ENCODE results near the gene SACM1L. TPM values are rescaled to one million over a fixed set of nuclear protein-coding genes. Genes with fewer than 3 reads are reported as not detected.

Gene SACM1L
- total and polyA plus RNA-seq, 2 of the 13 experiments (the other 11 are each of a cell fraction or from before 2014, with no cell fraction given): 15.1 to 27.8 TPM

DNA sequence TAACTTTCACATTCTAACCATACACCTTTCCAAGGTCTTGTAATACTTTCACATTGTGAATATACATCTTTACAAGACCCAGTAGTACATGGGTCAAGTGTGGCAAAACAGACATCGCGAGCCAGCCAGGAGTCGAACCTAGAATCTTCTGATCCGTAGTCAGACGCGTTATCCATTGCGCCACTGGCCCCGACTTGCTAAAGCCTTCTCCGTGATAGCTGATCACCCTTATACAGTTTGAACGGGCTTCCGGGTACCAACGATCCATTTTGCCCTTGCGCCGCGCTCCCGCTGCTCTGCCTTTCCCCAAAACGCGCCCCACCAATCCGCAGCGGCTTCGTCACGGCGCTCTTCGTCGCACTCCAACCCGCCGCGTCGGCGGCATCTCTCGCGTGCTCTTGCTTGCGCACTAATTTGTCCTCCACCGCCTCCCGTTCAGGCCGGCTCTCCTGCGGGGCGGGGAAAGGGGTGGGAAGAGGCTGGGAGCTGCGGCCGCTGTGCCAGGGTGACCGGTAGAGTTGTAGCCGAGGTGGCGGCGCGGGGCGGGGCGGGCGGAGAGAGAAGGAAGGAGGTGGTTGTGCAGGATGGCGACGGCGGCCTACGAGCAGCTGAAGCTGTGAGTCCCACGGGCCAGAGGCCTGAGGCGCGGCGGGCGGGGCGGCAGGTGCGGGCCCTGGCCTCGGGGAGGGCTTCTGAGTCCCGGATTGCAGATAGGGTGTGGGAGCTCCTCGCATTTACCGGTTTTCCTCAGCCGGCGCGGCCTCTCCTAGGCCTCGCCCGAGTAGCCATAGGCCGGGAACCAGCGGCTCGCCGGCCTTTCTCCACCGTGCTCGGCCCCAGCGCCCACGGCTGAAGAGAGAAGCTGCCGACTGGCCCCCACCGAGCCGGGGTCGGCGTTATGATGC is at the start of gene SACM1L (continued):
- TF ChIP-seq, protein P1, sequence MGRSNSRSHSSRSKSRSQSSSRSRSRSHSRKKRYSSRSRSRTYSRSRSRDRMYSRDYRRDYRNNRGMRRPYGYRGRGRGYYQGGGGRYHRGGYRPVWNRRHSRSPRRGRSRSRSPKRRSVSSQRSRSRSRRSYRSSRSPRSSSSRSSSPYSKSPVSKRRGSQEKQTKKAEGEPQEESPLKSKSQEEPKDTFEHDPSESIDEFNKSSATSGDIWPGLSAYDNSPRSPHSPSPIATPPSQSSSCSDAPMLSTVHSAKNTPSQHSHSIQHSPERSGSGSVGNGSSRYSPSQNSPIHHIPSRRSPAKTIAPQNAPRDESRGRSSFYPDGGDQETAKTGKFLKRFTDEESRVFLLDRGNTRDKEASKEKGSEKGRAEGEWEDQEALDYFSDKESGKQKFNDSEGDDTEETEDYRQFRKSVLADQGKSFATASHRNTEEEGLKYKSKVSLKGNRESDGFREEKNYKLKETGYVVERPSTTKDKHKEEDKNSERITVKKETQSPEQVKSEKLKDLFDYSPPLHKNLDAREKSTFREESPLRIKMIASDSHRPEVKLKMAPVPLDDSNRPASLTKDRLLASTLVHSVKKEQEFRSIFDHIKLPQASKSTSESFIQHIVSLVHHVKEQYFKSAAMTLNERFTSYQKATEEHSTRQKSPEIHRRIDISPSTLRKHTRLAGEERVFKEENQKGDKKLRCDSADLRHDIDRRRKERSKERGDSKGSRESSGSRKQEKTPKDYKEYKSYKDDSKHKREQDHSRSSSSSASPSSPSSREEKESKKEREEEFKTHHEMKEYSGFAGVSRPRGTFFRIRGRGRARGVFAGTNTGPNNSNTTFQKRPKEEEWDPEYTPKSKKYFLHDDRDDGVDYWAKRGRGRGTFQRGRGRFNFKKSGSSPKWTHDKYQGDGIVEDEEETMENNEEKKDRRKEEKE (IDR thresholded peaks at IDR 0.05): no peak
- TF ChIP-seq CTCF (CRISPR knock-in tag; IDR thresholded peaks at IDR 0.05): 0 out of 2 replicates have a peak, but pooled peaks have one; percentile 6
- TF ChIP-seq KMT2B (CRISPR knock-in tag; IDR thresholded peaks at IDR 0.05): peak; percentile 98
- TF ChIP-seq ZKSCAN1 (IDR thresholded peaks at IDR 0.05; ENCODE audit: low read length): no peak
- TF ChIP-seq ZNF230 (CRISPR knock-in tag; IDR thresholded peaks at IDR 0.05): no peak
- TF ChIP-seq ZNF225 (CRISPR knock-in tag; IDR thresholded peaks at IDR 0.05): no peak
- peak; percentile 48 for TF ChIP-seq ATF7-NPFF (CRISPR knock-in tag; IDR thresholded peaks at IDR 0.05; ENCODE audit: low read depth)
- TF ChIP-seq, protein P2, sequence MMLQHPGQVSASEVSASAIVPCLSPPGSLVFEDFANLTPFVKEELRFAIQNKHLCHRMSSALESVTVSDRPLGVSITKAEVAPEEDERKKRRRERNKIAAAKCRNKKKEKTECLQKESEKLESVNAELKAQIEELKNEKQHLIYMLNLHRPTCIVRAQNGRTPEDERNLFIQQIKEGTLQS (CRISPR knock-in tag; IDR thresholded peaks at IDR 0.05): peak; percentile 11
- no peak for TF ChIP-seq MLLT10 (CRISPR knock-in tag; IDR thresholded peaks at IDR 0.05)
- TF ChIP-seq ZNF543 (CRISPR knock-in tag; IDR thresholded peaks at IDR 0.05): no peak; the same call in 1 of the 2 replicates
- TF ChIP-seq RFX5 (IDR thresholded peaks at IDR 0.05; ENCODE audit: low read depth, low read length): peak; percentile 84
- peak; percentile 90; the same call in 1 of the 2 replicates for TF ChIP-seq MYC (CRISPR knock-in tag; IDR thresholded peaks at IDR 0.05; ENCODE audit: borderline replicate concordance)
- TF ChIP-seq ZNF678 (CRISPR knock-in tag; IDR thresholded peaks at IDR 0.05): 0 out of 2 replicates have a peak, but pooled peaks have one; percentile 60
- peak; percentile 45 for TF ChIP-seq ZNF781 (CRISPR knock-in tag; IDR thresholded peaks at IDR 0.05; ENCODE audit: borderline replicate concordance, not compliant biosample characterization)
- TF ChIP-seq, protein P3, sequence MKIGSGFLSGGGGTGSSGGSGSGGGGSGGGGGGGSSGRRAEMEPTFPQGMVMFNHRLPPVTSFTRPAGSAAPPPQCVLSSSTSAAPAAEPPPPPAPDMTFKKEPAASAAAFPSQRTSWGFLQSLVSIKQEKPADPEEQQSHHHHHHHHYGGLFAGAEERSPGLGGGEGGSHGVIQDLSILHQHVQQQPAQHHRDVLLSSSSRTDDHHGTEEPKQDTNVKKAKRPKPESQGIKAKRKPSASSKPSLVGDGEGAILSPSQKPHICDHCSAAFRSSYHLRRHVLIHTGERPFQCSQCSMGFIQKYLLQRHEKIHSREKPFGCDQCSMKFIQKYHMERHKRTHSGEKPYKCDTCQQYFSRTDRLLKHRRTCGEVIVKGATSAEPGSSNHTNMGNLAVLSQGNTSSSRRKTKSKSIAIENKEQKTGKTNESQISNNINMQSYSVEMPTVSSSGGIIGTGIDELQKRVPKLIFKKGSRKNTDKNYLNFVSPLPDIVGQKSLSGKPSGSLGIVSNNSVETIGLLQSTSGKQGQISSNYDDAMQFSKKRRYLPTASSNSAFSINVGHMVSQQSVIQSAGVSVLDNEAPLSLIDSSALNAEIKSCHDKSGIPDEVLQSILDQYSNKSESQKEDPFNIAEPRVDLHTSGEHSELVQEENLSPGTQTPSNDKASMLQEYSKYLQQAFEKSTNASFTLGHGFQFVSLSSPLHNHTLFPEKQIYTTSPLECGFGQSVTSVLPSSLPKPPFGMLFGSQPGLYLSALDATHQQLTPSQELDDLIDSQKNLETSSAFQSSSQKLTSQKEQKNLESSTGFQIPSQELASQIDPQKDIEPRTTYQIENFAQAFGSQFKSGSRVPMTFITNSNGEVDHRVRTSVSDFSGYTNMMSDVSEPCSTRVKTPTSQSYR (CRISPR knock-in tag; IDR thresholded peaks at IDR 0.05; ENCODE audit: borderline replicate concordance): no peak
- TF ChIP-seq ZNF788 (CRISPR knock-in tag; IDR thresholded peaks at IDR 0.05; ENCODE audit: borderline replicate concordance): peak; percentile 89
- no peak for TF ChIP-seq ADNP (CRISPR knock-in tag; IDR thresholded peaks at IDR 0.05)
- TF ChIP-seq ZNF850 (CRISPR knock-in tag; conservative IDR thresholded peaks at IDR 0.05): no peak
- no peak; the same call in 1 of the 2 replicates for TF ChIP-seq ZNF280B (CRISPR knock-in tag; IDR thresholded peaks at IDR 0.05; ENCODE audit: borderline replicate concordance)
- TF ChIP-seq ZNF12 (CRISPR knock-in tag; IDR thresholded peaks at IDR 0.05): peak; percentile 61; the same call in 1 of the 2 replicates
